ENCODE measurements around the gene COA8. TPM values are rescaled to one million over a fixed set of nuclear protein-coding genes. Genes with fewer than 3 reads are reported as not detected.

Gene COA8
- total and polyA plus RNA-seq, 7 experiments from 2014 or later = 13.6 to 51.3 (median 25.5) TPM

- H3K27ac ChIP-seq (ENCODE audit: low read depth, low read length) = no peak overlapping the region
- H3K4me3 Mint-ChIP-seq = peak overlapping the region in 7 of 10 donors; percentile 40 to 77 (median 63)
- intact Hi-C loops (cut with micrococcal nuclease) = loop anchor here (1.0 to 5.0 kb wide), 4 partner anchors 8 to 196 kb away; partner anchors contain the start of genes TRMT61A (in 2 of the 2), XRCC3 (in 2 of the 2), ZFYVE21 (in 2 of the 2) and BAG5 (in 1 of the 2)
- H3K27me3 ChIP-seq (ENCODE audit: control insufficient read depth in 2 of 2, insufficient read depth in 2 of 2, low read length in 2 of 2) = no peaks in the 10 kb centered on the region
- H3K4me3 ChIP-seq (ENCODE audit: low read length) = peak overlapping the region; percentile 37
- peaks cover 0 to 22% (median 13%) of the 10 kb centered on the region in 7 donors for H3K4me1 Mint-ChIP-seq
- H3K4me1 ChIP-seq (ENCODE audit: control insufficient read depth in 2 of 2, insufficient read depth in 2 of 2, low read length in 2 of 2) = peaks cover 7 to 15% of the 10 kb centered on the region in 2 donors
- ChIA-PET POLR2A (interaction anchor here (1.1 kb wide), 1 partner anchor 41 kb away, joined by 4 read pairs; the partner anchor contains the start of gene BAG5), CTCF (interaction anchor here (0.6 to 1.3 kb wide), 4 partner anchors 12 to 460 kb away, joined by 3 to 6 read pairs (median 4); no protein-coding TSS in a partner anchor)
- H3K9me3 Mint-ChIP-seq = no peaks in the 10 kb centered on the region
- peaks cover 0 to 34% (median 6%) of the 10 kb centered on the region in 5 donors for H3K27me3 Mint-ChIP-seq
- no peaks in the 10 kb centered on the region for H3K36me3 ChIP-seq (ENCODE audit: control insufficient read depth in 2 of 3, insufficient read depth in 3 of 3, low read length in 3 of 3)
- ATAC-seq = peak; percentile 10
- H3K9me3 ChIP-seq (ENCODE audit: control insufficient read depth in 2 of 3, low read length in 3 of 3) = no peaks in the 10 kb centered on the region
- DNase-seq = peak in 4 of 9 donors; percentile 21 to 31 (median 23)
- no peaks in the 10 kb centered on the region for H3K36me3 Mint-ChIP-seq
- H3K27ac Mint-ChIP-seq = no peak overlapping the region
Observed at GRCh38 chr14:103521438-103521950, 41.3 kb upstream of the COA8 start.

GRCh38 chr14:103521951-103522563 lies 40.7 kb upstream of the COA8 start:
- DNase-seq = peak in 2 of 9 donors; percentile 16 to 25
- ChIA-PET CTCF (no interaction called here), POLR2A (interaction anchor here (1.1 kb wide), 1 partner anchor 40 kb away, joined by 4 read pairs; the partner anchor contains the start of gene BAG5)
- no peaks in the 10 kb centered on the region for H3K36me3 Mint-ChIP-seq
- H3K9me3 Mint-ChIP-seq = no peaks in the 10 kb centered on the region
- H3K27ac Mint-ChIP-seq = no peak overlapping the region
- no peak for ATAC-seq
- intact Hi-C loops (cut with micrococcal nuclease) = loop anchor here (1.0 to 5.0 kb wide), 4 partner anchors 7 to 195 kb away; partner anchors contain the start of genes TRMT61A (in 2 of the 2), XRCC3 (in 2 of the 2), ZFYVE21 (in 2 of the 2) and BAG5 (in 1 of the 2)
- H3K27me3 Mint-ChIP-seq = peaks cover 0 to 34% (median 6%) of the 10 kb centered on the region in 5 donors
- peaks cover 7 to 15% of the 10 kb centered on the region in 2 donors for H3K4me1 ChIP-seq (ENCODE audit: control insufficient read depth in 2 of 2, insufficient read depth in 2 of 2, low read length in 2 of 2)
- no peaks in the 10 kb centered on the region for H3K36me3 ChIP-seq (ENCODE audit: control insufficient read depth in 2 of 3, insufficient read depth in 3 of 3, low read length in 3 of 3)
- no peaks in the 10 kb centered on the region for H3K27me3 ChIP-seq (ENCODE audit: control insufficient read depth in 2 of 2, insufficient read depth in 2 of 2, low read length in 2 of 2)
- no peaks in the 10 kb centered on the region for H3K9me3 ChIP-seq (ENCODE audit: control insufficient read depth in 2 of 3, low read length in 3 of 3)
- peaks cover under 1 to 24% (median 14%) of the 10 kb centered on the region in 7 donors for H3K4me1 Mint-ChIP-seq
- peak overlapping the region; percentile 6 for H3K27ac ChIP-seq (ENCODE audit: low read depth, low read length)
- peak overlapping the region; percentile 54 for H3K4me3 ChIP-seq (ENCODE audit: low read length)
- H3K4me3 Mint-ChIP-seq = peak overlapping the region; percentile 40 to 75 (median 54)

- H3K27ac ChIP-seq (ENCODE audit: low read depth, low read length) = peak within 1 kb of the TSS; percentile 6
- DNase-seq (peak in 1 of 9 donors; percentile 51), ATAC-seq (no peak)
- H3K27me3 ChIP-seq (ENCODE audit: control insufficient read depth in 2 of 2, insufficient read depth in 2 of 2, low read length in 2 of 2) = no peaks in the 10 kb centered on the region
- peak within 1 kb of the TSS; percentile 40 to 75 (median 54) for H3K4me3 Mint-ChIP-seq
- H3K4me1 Mint-ChIP-seq = peaks cover 8 to 27% (median 20%) of the 10 kb centered on the region in 7 donors
- intact Hi-C loops (cut with micrococcal nuclease) = loop anchor here in 1 of 2 donors (5.0 kb wide), 1 partner anchor 194 kb away; the partner anchor contains the start of genes XRCC3 and ZFYVE21
- ChIA-PET CTCF (no interaction called here), POLR2A (interaction anchor here (0.7 to 1.1 kb wide), 3 partner anchors 11 to 39 kb away, joined by 3 to 4 read pairs (median 3); partner anchors contain the start of gene BAG5)
- peak within 1 kb of the TSS; percentile 54 for H3K4me3 ChIP-seq (ENCODE audit: low read length)
- H3K4me1 ChIP-seq (ENCODE audit: control insufficient read depth in 2 of 2, insufficient read depth in 2 of 2, low read length in 2 of 2) = peaks cover 7 to 18% of the 10 kb centered on the region in 2 donors
- no peaks in the 10 kb centered on the region for H3K9me3 ChIP-seq (ENCODE audit: control insufficient read depth in 2 of 3, low read length in 3 of 3)
- H3K36me3 ChIP-seq (ENCODE audit: control insufficient read depth in 2 of 3, insufficient read depth in 3 of 3, low read length in 3 of 3) = no peaks in the 10 kb centered on the region
- peaks cover 0 to 34% (median 6%) of the 10 kb centered on the region in 5 donors for H3K27me3 Mint-ChIP-seq
- H3K36me3 Mint-ChIP-seq = no peaks in the 10 kb centered on the region
- no peaks in the 10 kb centered on the region for H3K9me3 Mint-ChIP-seq
- peak within 1 kb of the TSS in 2 of 9 donors; percentile 9 to 29 for H3K27ac Mint-ChIP-seq
Observed at GRCh38 chr14:103522649-103523574, 39.8 kb upstream of the COA8 start, which contains the start of gene CKB. TSS of gene CKB (minus strand) at chr14:103522830. CDS start at chr14:103522493, 337 bp downstream.

GRCh38 chr14:103523575-103523954 lies 39.2 kb upstream of the COA8 start:
- intact Hi-C loops (cut with micrococcal nuclease) = loop anchor here in 1 of 2 donors (5.0 kb wide), 1 partner anchor 194 kb away; the partner anchor contains the start of genes XRCC3 and ZFYVE21
- ChIA-PET CTCF (no interaction called here), POLR2A (interaction anchor here (0.7 to 0.9 kb wide), 2 partner anchors 10 to 27 kb away, joined by 3 read pairs; no protein-coding TSS in a partner anchor)
- Mint-ChIP-seq H3K9me3 (no peaks in the 10 kb centered on the region), H3K36me3 (no peaks in the 10 kb centered on the region), H3K4me3 (peak overlapping the region in 8 of 10 donors; percentile 28 to 64 (median 45)), H3K4me1 (peaks cover 13 to 27% (median 24%) of the 10 kb centered on the region in 7 donors), H3K27me3 (peaks cover 0 to 34% (median 6%) of the 10 kb centered on the region in 5 donors), H3K27ac (peak overlapping the region in 2 of 9 donors; percentile 9 to 29)
- ATAC-seq (no peak), DNase-seq (no peak)
- H3K9me3 ChIP-seq (ENCODE audit: control insufficient read depth in 2 of 3, low read length in 3 of 3) = no peaks in the 10 kb centered on the region
- H3K27ac ChIP-seq (ENCODE audit: low read depth, low read length) = no peak overlapping the region
- H3K36me3 ChIP-seq (ENCODE audit: control insufficient read depth in 2 of 3, insufficient read depth in 3 of 3, low read length in 3 of 3) = no peaks in the 10 kb centered on the region
- peaks cover 13 to 24% of the 10 kb centered on the region in 2 donors for H3K4me1 ChIP-seq (ENCODE audit: control insufficient read depth in 2 of 2, insufficient read depth in 2 of 2, low read length in 2 of 2)
- no peaks in the 10 kb centered on the region for H3K27me3 ChIP-seq (ENCODE audit: control insufficient read depth in 2 of 2, insufficient read depth in 2 of 2, low read length in 2 of 2)
- H3K4me3 ChIP-seq (ENCODE audit: low read length) = no peak overlapping the region

GRCh38 chr14:103524002-103524935 lies 38.5 kb upstream of the COA8 start:
- H3K27ac Mint-ChIP-seq = no peak overlapping the region
- intact Hi-C loops (cut with micrococcal nuclease) = loop anchor here in 1 of 2 donors (5.0 kb wide), 1 partner anchor 193 kb away; the partner anchor contains the start of genes XRCC3 and ZFYVE21
- no peaks in the 10 kb centered on the region for H3K27me3 ChIP-seq (ENCODE audit: control insufficient read depth in 2 of 2, insufficient read depth in 2 of 2, low read length in 2 of 2)
- no peak overlapping the region for H3K4me3 ChIP-seq (ENCODE audit: low read length)
- H3K9me3 Mint-ChIP-seq = no peaks in the 10 kb centered on the region
- H3K27me3 Mint-ChIP-seq = peaks cover 0 to 31% (median 6%) of the 10 kb centered on the region in 5 donors
- POLR2A ChIA-PET = interaction anchor here (0.7 to 0.9 kb wide), 2 partner anchors 10 to 26 kb away, joined by 3 read pairs; no protein-coding TSS in a partner anchor
- ATAC-seq (no peak), DNase-seq (no peak)
- CTCF ChIA-PET = no interaction called here
- H3K27ac ChIP-seq (ENCODE audit: low read depth, low read length) = no peak overlapping the region
- H3K4me1 ChIP-seq (ENCODE audit: control insufficient read depth in 2 of 2, insufficient read depth in 2 of 2, low read length in 2 of 2) = peaks cover 9 to 19% of the 10 kb centered on the region in 2 donors
- no peaks in the 10 kb centered on the region for H3K9me3 ChIP-seq (ENCODE audit: control insufficient read depth in 2 of 3, low read length in 3 of 3)
- H3K36me3 ChIP-seq (ENCODE audit: control insufficient read depth in 2 of 3, insufficient read depth in 3 of 3, low read length in 3 of 3) = no peaks in the 10 kb centered on the region
- peaks cover 14 to 25% (median 22%) of the 10 kb centered on the region in 7 donors for H3K4me1 Mint-ChIP-seq
- no peaks in the 10 kb centered on the region for H3K36me3 Mint-ChIP-seq
- peak overlapping the region in 6 of 10 donors; percentile 29 to 60 (median 45) for H3K4me3 Mint-ChIP-seq
